Hematopoietic multipotent progenitor cell treated with erythropoietin and hydrocortisone succinate and interleukin-3 and kit ligand, for 6 days (in vitro differentiated cells): ENCODE data around the gene YPEL1.
"Not testable (repeated sequence)": the region's sequence is repeated elsewhere in the genome, so short reads cannot be mapped to it uniquely, and the experiment has no call there.

Source experiments
- DNase-seq: peaks from one replicate; pipeline ENCODE4 v3.0.0-alpha.2; 2015

YPEL1 gene

DNA sequence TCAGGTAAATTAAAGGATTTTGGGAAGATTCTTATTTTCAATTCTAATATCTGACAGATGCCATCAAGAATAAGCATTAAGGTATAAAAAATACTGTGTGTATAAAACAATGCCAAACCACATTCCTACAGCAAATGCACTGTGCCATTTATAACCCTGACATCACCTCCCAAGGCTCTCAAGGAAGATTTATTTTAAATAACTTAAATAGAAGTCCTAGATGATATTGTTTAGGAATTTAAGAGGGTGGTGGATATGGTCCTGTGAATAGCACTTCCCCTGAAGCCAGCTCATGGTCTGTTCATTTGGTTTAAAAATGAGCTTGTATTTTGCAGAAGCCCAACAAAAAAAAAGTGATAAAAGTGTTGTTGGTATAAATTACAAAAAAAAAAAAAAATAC lies 37.7 kb downstream of the YPEL1 start:
- DNase-seq = no peak

DNA sequence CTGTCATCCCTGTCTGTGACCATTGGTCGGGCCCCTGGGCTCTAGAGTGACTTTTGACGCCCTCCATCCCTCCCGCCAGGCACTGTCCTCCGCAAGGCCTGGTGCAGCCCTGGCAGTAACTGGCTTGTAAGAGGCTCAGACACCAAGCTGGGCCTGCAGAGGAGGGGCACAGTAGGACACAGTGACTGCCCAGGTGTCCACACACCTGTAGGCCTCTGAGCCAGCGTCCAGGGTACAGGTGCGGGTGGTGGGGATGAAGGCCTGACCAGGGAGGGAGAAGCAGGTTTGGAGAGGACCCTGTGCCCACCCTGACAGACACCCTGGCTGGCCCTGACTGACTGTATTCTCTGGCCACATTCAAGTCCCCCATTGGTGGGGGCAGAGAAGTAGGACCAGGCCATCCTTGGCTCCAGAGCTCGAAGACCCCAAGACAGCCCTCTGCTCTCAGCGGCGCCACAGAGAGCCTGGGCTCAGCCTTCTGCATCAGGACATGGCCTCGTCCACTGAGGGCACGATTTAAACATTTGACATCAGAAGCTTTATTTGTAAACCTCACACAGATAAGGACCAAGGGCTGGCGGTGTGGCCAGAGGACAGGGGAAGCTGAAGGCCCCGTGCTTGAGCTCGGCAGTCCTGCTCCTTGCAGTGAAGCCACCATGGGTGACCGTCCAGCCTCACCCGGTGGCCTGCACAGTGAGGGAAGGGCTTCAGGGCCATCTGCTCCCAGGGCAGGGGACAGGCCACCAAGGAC lies 38.4 kb downstream of the YPEL1 start:
- DNase-seq = no peak

DNA sequence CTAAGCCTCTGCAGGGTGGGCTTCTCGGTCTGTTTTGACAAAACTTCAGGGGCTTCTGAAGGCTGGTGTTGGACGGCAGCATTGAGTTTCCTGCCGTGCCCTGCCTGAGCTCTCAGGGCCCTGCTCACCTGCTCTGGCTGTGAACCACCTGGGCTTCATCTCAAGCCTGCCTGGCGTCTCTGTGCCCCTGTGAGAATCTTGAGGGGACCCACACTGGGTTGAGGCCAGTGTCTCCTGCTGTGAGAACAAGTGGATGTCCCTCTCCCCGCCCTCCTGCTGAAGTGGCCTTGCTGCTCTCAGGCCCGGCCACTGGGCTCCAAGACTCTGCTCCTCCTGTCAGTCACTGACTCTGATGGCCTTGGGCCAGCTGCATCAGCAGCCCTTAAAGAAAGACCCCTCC lies 39.5 kb downstream of the YPEL1 start:
- no peak for DNase-seq

DNA sequence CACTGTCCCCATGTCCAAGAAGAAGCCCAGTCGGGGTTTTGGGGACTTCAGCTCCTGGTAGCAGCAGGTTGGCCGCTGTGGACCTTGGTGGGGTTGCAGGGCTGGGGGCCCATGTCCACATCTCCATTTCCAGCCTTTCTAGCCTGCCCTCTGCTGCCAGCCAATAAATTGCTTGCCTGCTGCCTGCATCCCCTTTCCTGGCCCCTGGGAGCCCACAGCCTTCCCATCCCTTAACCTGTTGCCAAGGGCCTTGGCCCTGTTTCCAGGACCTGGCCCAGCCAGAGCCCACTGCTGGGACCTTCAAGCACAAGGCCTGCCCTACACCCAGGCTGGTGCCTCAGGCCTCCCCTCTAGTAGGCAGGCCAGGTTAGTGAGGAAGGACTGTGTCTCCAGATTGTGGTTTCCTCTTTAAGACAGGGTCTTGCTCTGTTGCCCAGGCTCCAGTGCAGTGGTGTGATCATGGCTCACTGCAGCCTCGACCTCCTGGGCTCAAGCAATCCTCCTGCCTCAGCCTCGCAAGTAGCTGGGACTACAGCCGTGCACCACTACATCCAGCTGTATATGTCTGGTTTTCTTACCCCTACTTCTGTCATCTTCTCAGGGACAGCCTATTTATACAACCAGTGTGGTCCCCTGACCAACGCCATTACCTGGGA lies 40.0 kb downstream of the YPEL1 start:
- DNase-seq = no peak

DNA sequence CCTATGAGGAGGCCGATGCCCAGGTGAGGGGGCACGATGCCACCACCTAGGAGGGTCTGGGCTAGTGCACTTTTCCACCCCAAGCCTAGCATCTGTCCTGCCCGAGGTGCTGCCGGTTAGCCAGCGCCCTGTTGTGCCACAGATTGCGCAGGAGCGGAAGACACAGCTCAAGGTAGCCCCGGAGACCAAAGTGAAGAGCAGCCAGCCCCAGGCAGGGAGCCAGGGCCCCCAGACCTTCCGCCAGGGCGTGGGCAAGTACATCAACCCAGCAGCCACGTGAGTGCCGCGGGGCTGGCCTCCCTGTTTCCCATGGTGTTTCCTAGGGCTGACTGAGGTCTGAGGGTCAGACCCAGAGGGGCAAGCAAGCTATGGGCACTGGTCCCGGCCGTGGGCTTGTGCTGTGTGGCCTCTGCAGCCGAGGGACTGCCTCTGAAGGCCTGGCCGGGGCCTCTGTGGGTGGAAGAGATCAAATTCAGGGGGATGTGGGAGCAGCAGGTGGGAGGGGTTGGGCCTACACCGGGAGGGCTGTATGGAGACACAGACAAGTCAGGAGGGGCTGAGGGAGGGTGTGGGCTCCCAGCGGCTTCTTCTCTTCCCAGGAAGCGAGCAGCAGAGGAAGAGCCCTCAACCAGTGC lies 40.7 kb downstream of the YPEL1 start:
- no peak for DNase-seq

DNA sequence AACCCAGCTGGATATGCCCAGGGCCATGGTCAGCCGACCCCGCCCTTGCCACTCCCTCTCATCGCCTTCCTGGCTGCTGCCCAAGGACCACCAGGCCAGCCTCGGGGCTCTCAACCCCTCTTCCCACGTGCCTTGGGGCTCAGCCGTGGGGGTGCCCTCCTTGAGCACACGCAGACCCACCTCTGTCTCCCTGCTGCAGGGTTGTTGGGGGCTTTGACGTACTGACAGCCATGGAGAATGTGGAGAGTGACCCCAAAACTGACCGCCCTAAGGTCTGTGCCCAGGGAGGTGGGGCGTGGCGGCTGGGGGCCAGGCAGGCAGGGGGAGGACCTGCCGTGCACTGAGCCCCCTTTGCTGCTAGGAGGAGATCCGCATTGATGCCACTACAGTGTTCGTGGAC lies 41.2 kb downstream of the YPEL1 start:
- no peak for DNase-seq

DNA sequence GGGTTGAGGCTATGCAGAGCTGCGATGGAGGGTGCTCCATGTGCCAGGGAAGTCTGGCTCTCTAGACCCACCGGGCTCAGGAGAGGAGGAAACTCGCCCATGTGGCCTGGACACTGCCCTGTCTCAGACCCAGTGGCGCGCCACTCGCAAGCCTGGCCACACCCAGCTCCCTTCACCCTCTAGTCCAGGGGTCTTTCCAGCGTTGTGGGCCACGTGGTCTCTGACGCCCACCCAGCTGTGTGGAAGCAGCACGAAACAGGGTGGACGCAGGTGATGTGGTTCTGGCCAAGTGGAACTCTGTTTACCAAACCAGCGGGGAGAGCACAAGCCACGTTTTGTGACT lies 41.6 kb downstream of the YPEL1 start:
- no peak for DNase-seq

DNA sequence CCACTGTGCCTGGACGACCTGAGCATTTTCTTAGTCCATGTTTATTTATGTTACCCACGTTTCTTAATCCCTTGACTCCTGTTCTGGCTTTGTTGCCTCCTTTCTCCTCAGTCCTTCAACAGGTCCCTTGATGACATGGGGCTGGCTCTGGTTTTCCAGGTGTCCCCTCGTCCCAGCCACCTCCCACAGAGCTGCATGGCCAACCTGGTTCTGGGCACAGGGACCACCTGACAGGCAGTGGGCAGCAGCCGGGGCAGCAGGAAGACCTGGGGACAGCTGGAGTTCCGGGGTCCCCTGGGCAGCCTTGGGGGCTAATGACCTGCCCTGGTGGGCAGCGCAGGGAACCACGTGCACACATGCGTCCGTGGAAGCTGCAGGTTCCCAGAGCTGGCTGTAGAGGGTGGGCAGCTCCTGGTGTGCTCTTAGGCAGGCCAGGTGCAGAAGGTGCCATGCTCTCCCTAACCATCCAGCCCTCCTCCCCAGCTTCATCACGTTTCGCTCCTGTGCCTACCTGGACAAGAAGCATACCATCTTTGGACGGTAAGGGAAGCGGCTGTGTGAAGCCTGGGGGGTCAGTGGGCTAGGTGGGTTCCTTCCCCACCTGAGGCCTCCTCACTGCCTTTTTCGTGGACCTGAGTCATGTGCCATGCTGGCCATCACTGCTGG lies 42.1 kb downstream of the YPEL1 start:
- no peak for DNase-seq

DNA sequence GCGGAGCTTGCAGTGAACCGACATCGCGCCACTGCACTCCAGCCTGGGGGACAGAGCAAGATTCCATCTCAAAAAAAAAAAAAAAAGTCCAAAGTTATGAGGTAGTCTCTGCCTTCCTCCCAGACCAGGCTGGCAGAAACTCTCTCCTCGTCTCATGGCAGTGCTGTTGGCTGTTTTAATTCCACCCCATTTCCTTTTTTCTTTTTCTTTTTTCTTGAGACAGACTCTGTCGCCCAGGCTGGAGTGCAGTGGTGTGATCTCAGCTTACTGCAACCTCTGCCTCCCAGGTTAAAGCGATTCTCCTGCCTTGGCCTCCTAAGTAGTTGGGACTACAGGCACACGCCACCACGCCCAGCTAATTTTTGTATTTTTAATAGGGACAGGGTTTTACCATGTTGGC lies 42.7 kb downstream of the YPEL1 start:
- DNase-seq = not testable (repeated sequence)

DNA sequence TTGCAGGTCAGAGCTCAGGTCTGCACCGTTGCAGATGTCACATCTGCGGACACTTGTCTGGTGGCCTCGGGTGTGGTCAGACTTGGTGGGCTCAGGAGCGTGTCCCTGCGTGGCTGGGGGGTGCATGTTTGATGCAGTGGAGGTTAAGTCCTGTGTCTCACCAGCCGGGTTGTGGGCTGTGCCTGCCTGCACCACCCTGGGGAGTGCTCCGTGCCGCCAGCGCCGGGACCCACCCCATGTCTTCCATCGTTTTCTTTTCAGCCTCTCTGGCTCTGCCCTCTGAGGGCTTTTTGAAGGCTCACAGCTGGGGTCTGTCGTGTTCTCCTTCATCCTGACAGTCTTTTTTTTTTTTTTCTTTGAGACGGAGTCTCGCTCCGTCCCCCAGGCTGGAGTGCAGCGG lies 43.8 kb downstream of the YPEL1 start:
- no peak for DNase-seq

DNA sequence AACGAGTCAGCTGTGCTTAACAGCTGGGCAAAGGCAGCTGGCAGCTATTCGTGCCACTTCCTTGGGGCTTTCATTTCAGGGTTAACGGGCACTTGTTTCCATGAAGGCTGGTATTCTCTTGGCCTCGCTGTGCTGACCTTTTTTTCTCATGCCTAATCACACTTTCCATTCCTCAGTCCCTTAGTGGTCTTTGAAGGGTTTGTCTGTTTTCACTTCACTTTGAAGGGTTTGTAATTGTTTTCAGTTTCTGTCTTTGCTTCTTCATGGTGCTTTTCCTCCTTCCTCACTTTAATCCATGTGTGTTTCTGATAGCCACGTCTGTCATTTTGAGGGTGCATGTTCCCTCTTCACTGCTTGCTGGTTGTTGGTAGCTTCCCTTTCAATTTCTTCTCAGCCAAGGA lies 45.2 kb downstream of the YPEL1 start:
- no peak for DNase-seq

DNA sequence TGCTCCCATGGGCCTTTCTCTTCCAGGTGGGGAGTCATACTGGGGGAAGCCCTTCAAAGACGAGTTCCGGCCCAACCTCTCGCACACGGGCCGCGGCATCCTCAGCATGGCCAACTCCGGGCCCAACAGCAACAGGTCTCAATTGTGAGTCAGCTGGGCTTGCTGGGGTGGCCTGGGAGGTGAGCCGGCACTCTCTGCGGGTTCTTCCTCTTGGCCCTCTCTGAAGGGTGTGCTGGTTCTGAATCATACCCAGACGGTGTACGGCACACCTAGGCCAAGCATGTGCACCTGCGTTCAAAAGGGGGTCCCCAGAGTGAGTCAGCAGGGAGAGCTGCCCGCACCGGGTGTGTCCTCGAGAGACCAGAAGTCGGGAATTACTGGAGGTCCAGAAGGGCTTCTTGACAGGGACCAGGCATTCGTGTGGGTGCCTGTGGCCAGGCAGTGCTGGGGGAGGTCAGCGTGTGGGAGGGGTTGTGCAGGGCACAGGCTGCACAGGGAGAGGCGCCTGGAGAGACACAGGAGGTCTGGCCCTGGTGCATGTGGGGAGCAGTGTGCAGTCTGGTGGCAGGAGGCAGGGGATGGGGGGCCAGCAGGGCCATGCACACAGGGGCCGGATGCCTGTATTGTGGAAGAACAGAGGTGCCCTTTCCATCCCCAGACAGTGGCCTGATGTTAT lies 46.8 kb downstream of the YPEL1 start:
- no peak for DNase-seq

DNA sequence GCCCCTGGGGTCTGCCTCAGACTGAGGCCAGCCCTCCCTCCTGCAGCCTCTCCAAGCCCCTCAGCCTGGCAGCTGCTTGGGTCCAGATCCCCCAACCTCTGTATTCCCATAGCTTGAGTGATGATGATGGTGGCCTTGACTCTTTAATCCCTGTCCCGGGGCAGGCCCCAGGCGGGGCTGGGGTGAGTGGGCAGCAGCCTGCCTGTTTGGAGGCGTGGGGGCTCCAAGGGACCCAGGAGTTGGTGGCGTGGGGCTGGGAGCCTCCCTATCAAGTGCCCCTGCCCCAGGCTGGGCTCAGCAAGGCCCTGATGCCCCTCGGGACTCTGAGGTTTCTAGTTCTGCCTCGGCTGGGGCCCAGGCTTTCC lies 47.3 kb downstream of the YPEL1 start:
- no peak for DNase-seq

DNA sequence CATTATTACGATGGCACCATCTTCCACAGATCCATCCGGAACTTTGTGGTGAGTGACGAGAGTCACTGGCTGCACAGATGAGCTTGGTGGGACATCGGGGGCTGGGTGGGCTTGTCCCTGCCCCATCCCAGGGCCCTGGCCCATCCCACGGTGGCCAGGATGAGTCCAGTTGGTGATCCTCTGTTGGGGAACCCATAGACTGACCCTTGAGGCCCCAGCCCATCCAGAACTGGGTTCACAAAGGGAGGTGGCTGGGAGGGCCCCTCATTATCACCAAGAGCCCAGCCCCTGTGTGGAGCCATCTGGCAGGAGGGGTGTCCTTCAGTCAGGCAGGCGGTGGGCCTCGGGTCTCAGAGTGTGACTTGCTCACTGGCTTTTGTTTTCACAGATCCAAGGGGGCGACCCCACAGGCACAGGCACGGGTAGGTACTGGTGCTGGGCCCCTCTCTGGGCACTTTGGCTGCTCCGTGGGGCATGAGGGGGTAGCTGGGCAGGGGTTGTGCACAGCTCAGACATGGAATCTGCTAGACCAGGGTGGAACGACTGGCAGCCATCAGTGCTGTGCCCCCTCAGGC lies 47.8 kb downstream of the YPEL1 start:
- no peak for DNase-seq

DNA sequence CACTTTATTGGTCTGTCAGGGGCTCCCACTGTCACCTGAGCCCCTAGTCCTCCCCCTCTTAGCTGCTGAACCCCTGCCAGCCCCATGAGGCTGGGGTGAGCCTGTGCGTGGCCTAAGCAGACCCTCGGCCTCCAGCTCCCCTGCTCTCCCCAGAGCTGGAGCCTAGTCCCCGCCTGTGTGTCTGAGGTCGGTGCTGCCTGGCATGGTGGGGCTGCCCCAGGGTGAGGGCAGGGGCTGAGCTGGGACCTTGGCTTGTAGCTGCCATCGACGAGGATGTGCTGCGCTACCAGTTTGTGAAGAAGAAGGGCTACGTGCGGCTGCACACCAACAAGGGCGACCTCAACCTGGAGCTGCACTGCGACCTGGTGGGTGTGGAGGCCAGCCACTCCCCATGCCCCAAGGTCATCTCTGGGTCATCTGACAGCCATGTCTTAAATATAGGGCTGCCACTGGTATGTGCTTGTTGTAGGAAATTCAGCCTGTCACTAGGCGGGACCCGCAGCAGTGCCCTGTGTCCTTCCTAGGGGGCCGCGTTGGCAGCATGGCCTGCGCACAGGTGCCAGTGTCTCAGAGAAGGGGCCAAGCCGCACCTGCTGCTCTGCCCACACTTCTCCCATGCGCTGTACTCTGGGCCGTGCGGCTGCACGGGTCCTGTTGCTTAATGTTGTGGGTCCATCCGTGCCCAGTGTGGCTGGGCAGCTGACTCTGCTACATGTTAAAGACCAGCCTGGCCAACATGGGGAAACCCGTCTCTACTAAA lies 48.8 kb downstream of the YPEL1 start:
- DNase-seq = no peak

DNA sequence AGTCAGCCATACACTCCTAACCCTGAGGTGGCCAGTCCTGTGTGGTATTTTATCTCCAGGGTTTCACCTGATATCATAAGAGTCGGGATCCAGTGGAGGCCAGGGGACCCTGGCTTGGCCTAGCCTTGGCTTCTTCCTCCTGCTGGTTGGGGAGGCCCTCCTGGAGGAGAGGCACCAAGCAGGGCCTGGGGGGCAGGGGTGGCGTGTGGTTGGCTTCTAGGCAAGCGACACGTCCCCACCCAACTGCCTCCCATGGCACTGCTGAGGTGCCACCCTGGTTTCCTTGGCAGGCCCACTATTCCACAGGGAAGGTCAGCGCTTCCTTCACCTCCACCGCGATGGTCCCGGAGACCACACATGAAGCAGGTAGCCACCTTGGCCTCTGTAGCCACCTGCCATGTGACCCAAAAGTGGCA lies 49.4 kb downstream of the YPEL1 start:
- DNase-seq = no peak

DNA sequence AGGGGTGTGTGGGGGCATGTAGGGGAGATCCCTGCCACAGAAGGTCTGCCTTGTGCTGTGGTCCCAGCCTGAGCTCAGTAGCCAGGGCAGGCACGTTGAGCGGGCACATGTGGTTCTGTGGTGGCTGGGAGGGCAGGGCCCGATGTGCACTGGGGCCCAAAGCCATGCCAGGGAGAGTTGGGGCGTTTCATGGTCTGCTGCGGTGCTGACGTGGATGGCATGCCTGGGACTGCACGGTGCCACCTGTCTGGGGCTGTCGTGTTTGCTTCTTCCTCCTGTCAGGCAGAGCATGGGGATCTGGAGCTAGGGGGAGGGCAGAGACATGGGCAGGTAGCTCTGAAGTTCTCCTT lies 50.5 kb downstream of the YPEL1 start:
- no peak for DNase-seq

DNA sequence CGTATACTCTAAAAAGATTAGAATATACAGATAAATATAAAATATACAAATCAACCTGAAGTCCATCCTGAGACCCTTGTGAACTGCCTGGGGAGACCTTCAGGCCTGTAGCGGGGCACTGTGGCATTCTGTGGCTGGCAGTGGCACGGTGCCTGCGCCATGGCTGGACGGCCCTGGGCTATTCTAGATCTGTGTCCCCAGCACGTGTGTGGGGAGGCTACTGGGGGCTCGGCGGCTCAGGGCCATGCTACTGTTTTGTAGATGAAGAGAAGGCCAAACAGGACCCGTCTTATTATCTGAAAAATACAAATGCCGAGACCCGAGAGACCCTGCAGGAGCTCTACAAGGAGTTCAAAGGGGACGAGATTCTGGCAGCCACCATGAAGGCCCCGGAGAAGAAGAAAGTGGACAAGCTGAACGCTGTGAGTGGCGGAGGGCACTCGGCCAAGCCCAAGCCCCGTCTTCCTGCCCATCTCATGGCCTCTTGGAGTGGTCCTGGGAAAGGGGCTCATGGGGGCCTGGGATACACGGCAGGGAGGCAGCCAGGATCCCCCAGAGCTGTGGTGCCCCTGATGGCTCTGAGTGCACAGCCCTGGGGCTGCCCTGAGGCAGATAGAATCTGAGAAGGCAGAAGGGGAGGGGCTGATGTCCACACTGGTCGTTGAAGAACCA lies 51.0 kb downstream of the YPEL1 start:
- no peak for DNase-seq

DNA sequence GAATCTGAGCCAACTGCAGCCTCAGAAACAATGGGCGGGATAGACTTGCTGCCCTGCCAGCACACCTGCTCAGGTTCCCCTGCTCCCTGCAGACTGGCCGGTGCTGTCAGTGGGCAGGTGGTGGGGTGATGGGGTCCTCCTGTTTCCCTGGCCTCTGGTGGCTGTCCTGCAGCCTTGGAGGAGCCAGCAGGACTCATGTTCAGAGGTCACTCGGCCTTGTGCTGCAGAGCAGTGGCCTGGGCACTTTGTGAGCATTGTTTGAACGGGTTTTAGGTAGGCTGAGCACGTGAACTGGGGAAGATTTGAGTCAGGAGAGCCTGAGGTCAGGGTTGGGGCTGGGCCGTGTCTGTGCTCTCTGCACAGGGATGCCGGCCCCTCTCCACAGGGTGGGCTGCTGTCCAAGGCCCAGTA lies 52.2 kb downstream of the YPEL1 start:
- DNase-seq = no peak

DNA sequence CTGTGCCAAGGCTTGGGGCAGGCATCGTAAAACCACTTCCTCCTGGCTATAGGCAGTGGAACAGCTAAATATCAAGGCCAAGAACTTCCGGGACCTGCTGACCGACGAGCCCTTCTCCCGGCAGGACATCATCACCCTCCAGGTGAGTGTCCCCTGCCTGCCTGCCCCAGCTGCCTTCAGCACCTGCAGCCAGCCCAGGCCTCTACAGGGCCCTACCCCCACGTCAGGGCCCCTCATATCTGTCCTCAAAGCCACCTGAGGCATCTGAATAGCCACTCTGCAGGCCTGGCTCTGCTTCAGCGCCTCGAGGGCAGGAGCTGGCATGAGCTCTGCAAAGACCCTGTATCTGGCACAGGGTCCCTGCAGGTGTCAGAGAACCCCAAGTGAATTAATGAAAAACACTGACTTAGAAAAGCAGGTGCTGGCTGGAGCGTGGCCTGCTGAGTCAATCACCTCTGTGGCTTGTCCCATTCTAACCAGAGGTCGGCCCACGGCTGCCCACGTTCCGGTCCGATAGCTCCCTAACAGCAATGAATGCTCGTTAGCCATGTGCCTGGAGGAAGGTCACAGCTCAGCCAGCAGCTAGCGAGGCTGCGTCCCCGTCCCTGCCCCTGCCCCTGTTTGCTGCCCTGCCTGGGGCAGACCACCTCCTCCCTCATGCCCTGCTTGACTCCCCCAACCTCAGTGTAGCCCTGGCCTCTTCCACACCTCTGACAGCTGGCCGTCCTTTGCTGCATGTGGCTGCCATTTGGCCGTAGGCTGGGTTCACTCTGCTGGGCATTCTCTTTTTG lies 53.0 kb downstream of the YPEL1 start:
- no peak for DNase-seq
